GM18526 (cell line): ENCODE data around the gene TMEM81.
A peak's percentile ranks its signal among the peaks of the same experiment; 100 is the strongest.

Experiments used
- POLR2A ChIP-seq: IDR thresholded peaks from 3 replicates; pipeline ENCODE4 v1.6.1; 2011; ENCODE audit not compliant: insufficient read length; ENCODE audit errors: extremely low read depth

TMEM81 gene, protein sequence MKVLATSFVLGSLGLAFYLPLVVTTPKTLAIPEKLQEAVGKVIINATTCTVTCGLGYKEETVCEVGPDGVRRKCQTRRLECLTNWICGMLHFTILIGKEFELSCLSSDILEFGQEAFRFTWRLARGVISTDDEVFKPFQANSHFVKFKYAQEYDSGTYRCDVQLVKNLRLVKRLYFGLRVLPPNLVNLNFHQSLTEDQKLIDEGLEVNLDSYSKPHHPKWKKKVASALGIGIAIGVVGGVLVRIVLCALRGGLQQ

DNA sequence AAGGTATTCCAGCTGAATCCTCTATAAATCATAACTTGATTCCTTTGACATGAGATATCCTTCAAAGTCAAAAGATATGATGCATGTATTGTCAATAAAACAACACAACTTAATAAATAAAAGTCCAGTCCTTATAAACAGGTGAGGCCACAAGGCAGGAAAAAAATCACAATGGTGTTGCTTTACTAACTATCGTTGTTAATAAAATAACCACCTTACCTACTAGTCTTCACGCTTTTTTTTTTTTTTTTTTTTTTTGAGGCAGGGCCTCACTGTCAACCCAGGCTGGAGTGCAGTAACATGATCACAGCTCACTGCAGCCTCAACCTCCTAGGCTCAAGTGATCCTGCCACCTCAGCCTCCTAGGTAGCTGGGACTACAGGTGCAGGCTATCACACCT lies at the start of gene TMEM81:
TMEM81 (minus strand) TSS at position 101 of the 400 bp plus-strand sequence. CDS start 140 bp downstream, outside the sequence.
- no peak for TF ChIP-seq POLR2A

DNA sequence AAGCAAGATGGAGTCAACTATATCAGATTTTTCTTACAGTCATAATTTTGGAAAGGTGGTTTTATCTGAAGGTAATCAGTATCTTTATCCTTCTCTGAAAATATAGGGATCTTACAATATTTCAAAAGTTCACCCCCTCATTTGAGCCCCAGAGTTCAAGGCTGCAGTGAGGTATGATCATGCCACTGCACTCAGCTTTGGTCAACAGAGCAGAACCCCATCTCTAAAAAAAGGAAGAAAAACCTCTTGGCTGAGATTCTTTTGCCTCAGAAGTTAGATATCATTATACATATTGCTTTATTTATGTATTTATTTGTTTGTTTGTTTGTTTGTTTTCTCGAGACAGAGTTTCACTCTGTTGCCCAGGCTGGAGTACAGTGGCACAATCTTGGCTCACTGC lies 49.0 kb upstream of the TMEM81 start:
- TF ChIP-seq POLR2A, result no peak

DNA sequence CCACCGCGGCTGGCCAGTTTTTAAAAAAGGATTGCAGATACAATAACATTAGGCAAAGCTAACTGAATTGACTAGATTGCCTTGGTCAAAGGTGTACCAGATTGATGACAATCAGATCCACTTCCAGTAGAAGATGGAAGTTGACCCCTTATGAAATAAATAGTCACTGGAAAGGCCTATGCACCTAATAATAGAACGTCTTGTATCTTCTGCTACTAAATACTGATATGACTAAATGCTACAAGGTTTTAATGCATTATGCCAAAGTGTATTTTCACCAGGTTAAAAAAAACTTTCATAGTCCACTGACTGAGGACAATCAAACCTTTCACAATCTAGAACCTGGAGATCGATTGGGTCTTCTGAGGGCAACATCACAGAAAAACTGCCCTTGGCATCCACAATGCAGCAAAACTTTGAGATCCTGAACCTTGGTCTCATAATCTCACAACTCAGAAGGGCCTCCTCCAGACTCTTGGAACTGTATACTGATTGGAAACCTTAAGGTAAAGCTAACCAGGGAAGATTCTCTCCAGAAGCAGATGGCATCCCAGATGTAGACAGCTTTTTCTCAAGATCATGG lies 45.3 kb upstream of the TMEM81 start:
- no peak for TF ChIP-seq POLR2A

DNA sequence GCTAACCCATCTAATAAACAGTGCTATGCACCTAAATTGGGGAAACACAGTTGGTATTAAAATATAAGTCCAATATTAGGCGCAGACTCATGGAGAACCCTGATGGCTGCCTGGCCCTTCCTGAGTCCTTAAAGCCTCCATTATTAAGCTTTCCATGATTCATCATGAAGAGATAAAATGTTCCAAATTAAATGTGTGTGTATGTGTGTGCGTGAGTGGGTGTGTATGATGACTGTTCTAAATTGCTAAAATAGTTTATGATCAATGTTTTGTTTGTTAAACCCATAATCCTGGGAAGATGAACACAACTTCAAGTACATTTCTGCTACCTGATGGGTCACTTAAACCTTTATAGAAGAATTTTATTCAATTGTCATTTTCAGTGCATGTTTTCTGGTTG lies 43.8 kb upstream of the TMEM81 start:
- no peak for TF ChIP-seq POLR2A

DNA sequence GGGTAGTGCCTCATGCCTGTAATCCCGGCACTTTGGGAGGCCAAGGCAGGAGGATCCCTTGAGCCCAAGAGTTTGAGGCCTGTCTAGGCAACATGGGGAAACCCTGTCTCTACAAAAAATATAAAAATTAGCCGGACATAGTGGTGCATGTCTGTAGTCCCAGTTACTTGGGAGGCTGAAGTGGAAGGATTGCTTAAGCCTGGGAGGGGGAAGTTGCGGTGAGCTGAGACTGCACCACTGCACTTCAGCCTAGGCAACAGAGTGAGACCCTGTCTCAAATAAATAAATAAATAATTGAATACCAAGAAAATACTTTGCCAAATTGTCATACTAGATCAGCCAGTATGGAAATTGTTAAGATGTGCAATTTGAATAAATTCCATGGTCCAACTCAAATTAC lies 43.4 kb upstream of the TMEM81 start:
- no peak for TF ChIP-seq POLR2A

DNA sequence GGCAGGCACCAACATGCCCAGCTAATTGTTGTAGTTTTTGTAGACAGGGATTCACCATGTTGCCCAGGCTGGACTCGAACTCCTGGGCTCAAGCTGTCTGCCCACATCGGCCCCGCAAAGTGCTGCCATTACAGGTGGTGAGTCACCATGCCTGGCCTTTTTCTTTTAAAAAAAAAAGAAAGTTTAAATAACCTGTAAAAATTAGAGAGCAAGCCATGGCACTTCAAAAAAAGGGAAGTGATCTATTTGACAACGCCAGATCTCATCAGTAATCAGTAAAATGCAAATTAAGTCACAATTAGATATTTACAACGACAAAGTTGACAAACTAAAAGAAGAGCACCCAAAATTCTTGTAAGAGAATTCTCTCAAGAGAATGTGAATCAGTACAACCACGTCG lies 40.5 kb upstream of the TMEM81 start:
- TF ChIP-seq POLR2A, result no peak

DNA sequence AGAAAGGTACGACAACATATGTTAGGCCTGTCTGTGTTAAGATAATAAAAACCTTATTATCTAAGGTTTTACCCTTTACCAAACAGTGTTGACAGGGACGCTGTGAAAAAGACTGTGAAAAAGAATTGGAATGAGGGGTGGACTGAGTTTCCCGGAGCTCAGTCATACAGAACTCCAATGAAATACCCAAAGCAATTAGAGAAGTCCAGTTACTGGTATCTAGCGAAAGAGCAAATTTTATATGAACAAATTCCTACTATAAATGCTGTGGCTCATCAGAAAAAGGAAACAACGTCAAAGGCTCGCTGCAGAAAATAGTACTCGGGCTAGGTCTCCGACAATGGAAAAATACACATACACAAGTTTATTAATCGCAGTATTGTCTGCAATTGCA lies 38.2 kb upstream of the TMEM81 start:
- TF ChIP-seq POLR2A, result no peak

DNA sequence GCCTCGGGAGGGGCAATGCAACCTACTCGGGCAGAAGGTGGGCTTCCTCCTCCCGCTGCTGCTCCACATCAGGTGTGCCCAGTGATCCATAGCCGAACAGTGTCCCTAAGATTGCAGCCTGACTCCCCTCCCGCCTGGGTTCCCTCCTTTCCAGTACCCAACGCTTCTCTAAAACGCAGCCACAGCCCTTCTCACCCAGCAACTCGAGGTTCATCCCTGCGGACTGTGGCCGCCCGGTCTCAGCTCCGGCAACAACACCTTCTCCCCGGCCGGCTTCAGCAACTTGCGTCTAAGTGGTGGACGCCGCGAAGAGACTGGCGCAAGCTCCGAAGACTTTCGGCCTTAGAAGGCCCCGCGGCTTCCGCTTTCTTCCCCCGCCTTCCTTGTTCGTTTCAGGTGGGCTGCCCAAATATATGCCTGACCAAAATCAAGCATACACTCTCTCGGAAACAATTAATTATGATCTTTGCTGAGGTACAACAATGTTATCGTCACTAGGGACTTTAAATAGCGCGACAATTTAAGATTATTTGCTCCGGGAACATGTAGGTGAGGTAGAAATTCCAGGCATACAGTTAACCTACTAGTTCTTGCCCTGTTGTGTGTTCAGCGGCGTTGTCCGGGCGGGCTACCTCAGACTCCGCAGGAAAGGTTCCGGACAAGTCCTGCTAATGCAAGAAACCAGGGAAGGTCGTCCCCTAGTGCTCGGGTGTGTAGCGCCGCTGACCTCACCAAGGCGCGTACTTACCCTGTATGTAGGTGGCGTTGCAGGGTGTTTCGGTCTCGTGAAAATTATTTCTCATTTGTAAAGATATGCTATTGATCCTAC lies 37.6 kb upstream of the TMEM81 start, which contains the start of gene RBBP5:
RBBP5 (minus strand) TSS at position 319 of the 829 bp plus-strand sequence; CDS start at position 214, 105 bp downstream.
- TF ChIP-seq POLR2A, result peak; percentile 93

DNA sequence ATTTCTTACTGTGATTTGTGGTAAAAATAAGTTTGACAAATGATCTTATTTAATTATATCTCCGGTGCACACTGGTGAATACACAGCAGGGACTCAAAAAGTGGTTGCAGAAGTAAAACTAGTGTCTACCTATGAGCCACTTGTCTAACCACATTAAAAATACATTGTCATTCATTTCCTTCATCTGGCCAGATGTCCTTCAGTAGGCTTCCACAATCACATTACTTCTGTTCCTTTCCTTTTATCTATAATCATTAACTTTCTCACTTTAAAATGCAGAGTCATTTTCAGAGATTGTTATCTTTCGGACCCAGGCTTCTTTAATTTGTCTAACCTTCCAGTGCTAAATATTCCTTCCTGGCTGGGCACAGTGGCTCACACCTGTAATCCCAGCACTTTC lies 34.5 kb upstream of the TMEM81 start:
- TF ChIP-seq POLR2A, result no peak

DNA sequence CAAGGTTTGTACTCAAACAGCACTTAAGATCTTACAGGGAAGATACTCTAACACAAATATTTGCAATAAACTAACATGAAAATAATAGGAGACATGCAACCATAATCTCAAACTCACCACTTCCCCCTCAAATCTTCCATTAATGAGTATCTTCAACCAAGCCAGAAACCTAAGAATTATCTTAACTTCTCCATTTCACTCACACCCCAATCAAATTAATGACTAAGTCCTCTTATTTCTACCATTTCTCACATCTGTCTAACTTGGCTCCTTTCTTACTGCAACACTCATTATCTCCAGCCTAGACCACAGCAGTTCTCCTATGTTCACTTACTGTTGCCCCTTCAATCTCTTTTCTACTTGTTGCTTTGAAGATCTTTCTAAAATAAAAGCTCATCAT lies 27.1 kb upstream of the TMEM81 start:
- no peak for TF ChIP-seq POLR2A

DNA sequence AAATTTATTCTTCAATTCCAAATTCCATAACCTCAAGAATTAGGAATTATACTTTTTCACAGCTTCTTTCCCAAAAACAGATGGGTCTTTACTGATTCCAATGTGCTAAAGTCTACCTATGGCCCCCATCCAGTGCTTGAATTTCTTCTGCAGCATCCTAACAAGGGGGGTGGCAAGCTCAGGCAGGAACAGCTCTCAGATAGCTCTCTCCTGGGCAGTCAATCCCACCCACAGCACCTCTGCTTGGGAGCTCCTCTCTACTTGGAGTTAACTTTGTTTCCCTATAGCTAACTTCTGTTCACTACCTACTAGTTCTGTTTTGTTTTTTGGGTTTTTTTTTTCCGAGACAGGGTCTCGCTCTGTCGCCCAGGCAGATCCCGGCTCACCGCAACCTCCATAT lies 25.5 kb upstream of the TMEM81 start:
- TF ChIP-seq POLR2A, result no peak

DNA sequence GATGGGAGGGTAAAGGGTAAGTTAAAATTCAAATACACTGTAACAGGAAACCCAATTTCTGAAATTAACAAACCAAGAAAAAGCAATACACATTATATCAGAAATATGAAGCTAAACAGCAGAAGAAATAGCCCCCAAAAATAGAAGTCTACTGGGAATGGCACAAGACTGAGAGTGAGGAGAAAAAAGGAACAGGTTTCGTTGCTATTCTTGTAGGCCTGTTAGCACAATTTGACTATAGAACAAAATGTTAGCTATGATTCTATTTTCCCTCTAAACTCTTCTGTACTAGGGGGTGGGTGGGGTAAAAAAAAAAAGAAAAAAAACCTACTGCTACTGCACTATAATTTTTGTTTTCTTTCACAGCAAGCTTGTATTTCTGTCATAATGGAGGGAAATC lies 25.0 kb upstream of the TMEM81 start:
- no peak for TF ChIP-seq POLR2A

DNA sequence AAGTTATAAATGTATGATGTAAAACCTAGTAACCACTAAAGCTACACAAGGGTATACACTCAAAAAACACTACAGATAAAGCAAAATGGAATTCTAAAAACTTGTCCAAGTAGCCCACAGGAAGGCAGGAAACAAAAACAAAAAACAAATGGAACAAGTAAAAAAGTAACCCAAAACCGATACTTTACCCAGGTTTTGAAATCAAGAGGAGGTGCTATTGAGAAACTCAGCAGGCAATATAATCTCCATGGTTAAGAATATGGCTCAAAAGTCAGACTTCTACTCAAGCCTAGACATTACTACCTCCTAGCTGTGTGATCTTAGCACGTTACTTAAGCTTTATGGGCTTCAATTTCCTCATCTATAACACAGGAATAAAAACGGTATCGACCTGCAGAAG lies 24.2 kb upstream of the TMEM81 start:
- no peak for TF ChIP-seq POLR2A

DNA sequence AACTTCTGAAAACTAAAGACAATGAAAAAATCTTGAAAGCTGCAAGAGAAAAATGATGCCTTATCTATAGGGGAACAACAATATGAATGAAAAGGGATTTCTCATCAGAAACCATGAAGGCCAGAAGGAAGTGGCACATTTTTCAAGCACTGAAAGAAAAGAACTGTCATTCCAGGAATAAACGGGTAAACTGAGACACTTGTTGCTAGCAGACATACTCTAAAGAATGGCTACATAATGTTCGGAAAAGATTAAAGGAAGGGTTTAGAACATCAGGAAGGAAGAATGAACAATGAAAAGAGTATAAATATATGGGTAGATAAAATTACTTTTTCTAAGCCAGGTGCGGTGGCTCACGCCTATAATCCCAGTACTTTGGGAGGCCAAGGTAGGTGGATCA lies 23.1 kb upstream of the TMEM81 start:
- no peak for TF ChIP-seq POLR2A

DNA sequence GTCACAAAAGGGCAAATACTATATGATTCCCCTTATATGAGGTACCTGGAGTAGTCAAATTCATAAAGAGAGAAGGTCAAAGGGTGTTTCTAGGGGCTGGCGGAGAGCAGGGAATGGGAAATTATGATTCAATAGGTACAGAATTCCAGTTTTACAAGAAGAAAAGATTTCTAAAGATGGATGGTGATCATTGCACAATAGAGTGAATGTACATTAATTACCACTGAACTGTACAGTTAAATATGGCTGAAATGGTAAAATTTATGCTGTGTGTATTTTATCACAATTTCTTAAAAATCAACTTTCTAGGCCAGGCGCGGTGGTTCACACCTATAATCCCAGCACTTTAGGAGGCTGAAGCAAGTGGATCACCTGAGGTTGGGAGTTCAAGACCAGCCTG lies 18.1 kb upstream of the TMEM81 start:
- TF ChIP-seq POLR2A, result no peak

DNA sequence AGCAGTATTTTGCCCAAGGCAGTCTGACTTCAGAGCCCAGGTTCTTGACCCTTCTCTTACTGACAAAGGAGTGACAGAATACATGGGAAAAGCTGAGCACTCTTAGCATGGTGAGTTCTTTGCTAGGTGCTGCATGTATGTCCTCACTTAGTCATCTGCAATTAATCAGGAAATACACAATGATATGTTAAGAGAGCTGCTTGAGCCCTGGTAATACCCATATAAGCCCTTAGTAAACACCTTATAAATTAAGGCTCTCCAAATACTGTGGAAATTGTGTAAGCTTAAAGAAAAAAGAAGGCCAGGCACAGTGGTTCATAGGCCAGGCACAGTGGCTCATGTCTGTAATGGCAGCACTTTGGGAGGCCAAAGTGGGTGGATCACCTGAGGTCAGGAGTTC lies 14.0 kb upstream of the TMEM81 start:
- TF ChIP-seq POLR2A, result no peak
